A673 (cell line): ENCODE measurements around the gene FAM185A.
"Not testable (repeated sequence)": the region's sequence is repeated elsewhere in the genome, so short reads cannot be mapped to it uniquely, and the experiment has no call there.

Source experiments
- CTCF ChIP-seq: fragments of 300-800, 200-600 bp; sonication (generic); conservative IDR thresholded peaks from 2 replicates; pipeline ENCODE4 v1.5.1; 2017; ENCODE audit warnings: low read depth, mild to moderate bottlenecking, antibody characterized with exemption, low read length, moderate library complexity, mixed read lengths
- EZH2 ChIP-seq: fragments of 200-600 bp; sonication (generic); IDR thresholded peaks from 2 replicates; pipeline ENCODE4 v1.6.1; 2017; ENCODE audit warnings: borderline replicate concordance, low read depth, mild to moderate bottlenecking, mixed read lengths, antibody characterized with exemption, low read length; ENCODE audit not compliant: poor library complexity, severe bottlenecking

- not testable (repeated sequence) for TF ChIP-seq CTCF, EZH2
These were observed 45.8 kb downstream of the FAM185A start for GRCh38 chr7:102794567-102794966.
